HepG2 (cell line): ENCODE results near the gene SLC4A9. TPM values are rescaled to one million over a fixed set of nuclear protein-coding genes. Genes with fewer than 3 reads are reported as not detected.

ENCODE experiments used
- CBX5 ChIP-seq: sonication (generic); formaldehyde crosslinking; IDR thresholded peaks from 2 replicates; pipeline ENCODE4 v1.4.0; 2020; ENCODE audit warnings: missing genetic modification reagents, borderline replicate concordance
- CENPX ChIP-seq: sonication (generic); formaldehyde crosslinking; IDR thresholded peaks from 2 replicates; pipeline ENCODE4 v1.9.0; 2021; ENCODE audit warnings: mild to moderate bottlenecking, missing genetic modification reagents, moderate library complexity
- DR1 ChIP-seq: sonication (generic); formaldehyde crosslinking; IDR thresholded peaks from 2 replicates; pipeline ENCODE4 v1.8.0; 2021; ENCODE audit warnings: mild to moderate bottlenecking, missing genetic modification reagents, inconsistent platforms
- HOXA5 ChIP-seq: sonication (generic); formaldehyde crosslinking; IDR thresholded peaks from 2 replicates; pipeline ENCODE4 v1.4.0; 2020; ENCODE audit warnings: missing genetic modification reagents
- KAT8 ChIP-seq: IDR thresholded peaks from 2 replicates; pipeline ENCODE4 v1.6.1; 2016; ENCODE audit warnings: missing genetic modification reagents, missing compliant biosample characterization
- MTF2 ChIP-seq: sonication (generic); formaldehyde crosslinking; IDR thresholded peaks from 2 replicates; pipeline ENCODE4 v1.5.0; 2020; ENCODE audit warnings: missing genetic modification reagents, borderline replicate concordance
- MXI1 ChIP-seq: IDR thresholded peaks from 3 replicates; pipeline ENCODE4 v1.6.1; 2012; ENCODE audit warnings: low read depth, low read length, inconsistent platforms, borderline replicate concordance
- NFIB ChIP-seq: sonication (generic); formaldehyde crosslinking; IDR thresholded peaks from 2 replicates; pipeline ENCODE4 v1.9.0; 2021; ENCODE audit warnings: missing genetic modification reagents, mild to moderate bottlenecking, borderline replicate concordance
- RXRB ChIP-seq: IDR thresholded peaks from 2 replicates; pipeline ENCODE4 v1.6.1; 2016; ENCODE audit warnings: borderline replicate concordance, missing genetic modification reagents, missing compliant biosample characterization
- STAG1 ChIP-seq: sonication (generic); formaldehyde crosslinking; IDR thresholded peaks from 2 replicates; pipeline ENCODE4 v1.4.0; 2020; ENCODE audit warnings: missing genetic modification reagents
- SYNCRIP ChIP-seq: fragments of 200-400 bp; formaldehyde crosslinking; IDR thresholded peaks from 2 replicates; pipeline ENCODE4 v1.6.1; 2018; ENCODE audit warnings: mild to moderate bottlenecking, low read depth, low read length; ENCODE audit not compliant: insufficient read depth
- WIZ ChIP-seq: sonication (generic); formaldehyde crosslinking; IDR thresholded peaks from 2 replicates; pipeline ENCODE4 v1.5.1; 2020; ENCODE audit warnings: mild to moderate bottlenecking, missing genetic modification reagents
- ZKSCAN1 ChIP-seq: fragments of 150-350 bp; IDR thresholded peaks from 2 replicates; pipeline ENCODE4 v1.6.1; 2014; ENCODE audit warnings: low read length
- ZNF292 ChIP-seq: sonication (generic); formaldehyde crosslinking; IDR thresholded peaks from 2 replicates; pipeline ENCODE4 v1.8.1; 2022; ENCODE audit warnings: mild to moderate bottlenecking, low read depth, missing genetic modification reagents, borderline replicate concordance
- ZNF501 ChIP-seq: sonication (generic); formaldehyde crosslinking; IDR thresholded peaks from 2 replicates; pipeline ENCODE4 v1.5.1; 2020; ENCODE audit warnings: mild to moderate bottlenecking, moderate library complexity, missing genetic modification reagents
- ZNF552 ChIP-seq: sonication (generic); formaldehyde crosslinking; IDR thresholded peaks from 2 replicates; pipeline ENCODE4 v1.9.0; 2022; ENCODE audit warnings: missing genetic modification reagents, mild to moderate bottlenecking, borderline replicate concordance
- ZNF670 ChIP-seq: sonication (generic); formaldehyde crosslinking; IDR thresholded peaks from 2 replicates; pipeline ENCODE4 v1.8.0; 2022; ENCODE audit warnings: mild to moderate bottlenecking, missing genetic modification reagents, borderline replicate concordance
- ZNF75D ChIP-seq: sonication (generic); formaldehyde crosslinking; IDR thresholded peaks from 2 replicates; pipeline ENCODE4 v1.8.1; 2023; ENCODE audit warnings: missing genetic modification reagents, mild to moderate bottlenecking, borderline replicate concordance
- polyA plus RNA-seq, 8 experiments: library from polyadenylated mRNA; depleted of rRNA in 3 of 8; stranded (reverse) in 7 of 8; unstranded in 1 of 8; fragments of >200 nt; fragmentation: Illumina TruSeq in 4 of 8; extraction: Trizol in 4 of 8; gene quantifications; 2 replicates each; pipeline versions ENCODE4 v1.2.1 to v1.2.3, GENCODE V29; 2011 to 2016; ENCODE audit warnings: low read depth in 4 of 8, missing spikeins in 1 of 8, mixed read lengths in 1 of 8; ENCODE audit not compliant: insufficient read depth in 1 of 8
- total RNA-seq, 5 experiments: library from RNA; depleted of rRNA; stranded (reverse); fragments of >200 nt; fragmentation: Illumina TruSeq; extraction: Trizol; gene quantifications; 2 replicates each; pipeline ENCODE4 v1.2.3, GENCODE V29; 2016; ENCODE audit warnings: low read depth in 1 of 5
- TF ChIP-seq, protein P1 (sequence below): sonication (generic); formaldehyde crosslinking; IDR thresholded peaks from 2 replicates; pipeline ENCODE4 v1.4.0; 2020; ENCODE audit warnings: missing genetic modification reagents, borderline replicate concordance
- TF ChIP-seq, protein P2 (sequence below): sonication (generic); formaldehyde crosslinking; IDR thresholded peaks from 2 replicates; pipeline ENCODE4 v1.5.1; 2020; ENCODE audit warnings: mild to moderate bottlenecking, missing genetic modification reagents, borderline replicate concordance
- TF ChIP-seq, protein P3 (sequence below): sonication (generic); formaldehyde crosslinking; IDR thresholded peaks from 2 replicates; pipeline ENCODE4 v1.4.0; 2020; ENCODE audit warnings: mild to moderate bottlenecking, missing genetic modification reagents
- TF ChIP-seq, protein P4 (sequence below): sonication (generic); formaldehyde crosslinking; IDR thresholded peaks from 2 replicates; pipeline ENCODE4 v1.4.0; 2020; ENCODE audit warnings: missing genetic modification reagents, borderline replicate concordance

SLC4A9 gene
- total and polyA plus RNA-seq, 2 of the 13 experiments (the other 11 are each of a cell fraction or from before 2014, with no cell fraction given) = not detected

DNA sequence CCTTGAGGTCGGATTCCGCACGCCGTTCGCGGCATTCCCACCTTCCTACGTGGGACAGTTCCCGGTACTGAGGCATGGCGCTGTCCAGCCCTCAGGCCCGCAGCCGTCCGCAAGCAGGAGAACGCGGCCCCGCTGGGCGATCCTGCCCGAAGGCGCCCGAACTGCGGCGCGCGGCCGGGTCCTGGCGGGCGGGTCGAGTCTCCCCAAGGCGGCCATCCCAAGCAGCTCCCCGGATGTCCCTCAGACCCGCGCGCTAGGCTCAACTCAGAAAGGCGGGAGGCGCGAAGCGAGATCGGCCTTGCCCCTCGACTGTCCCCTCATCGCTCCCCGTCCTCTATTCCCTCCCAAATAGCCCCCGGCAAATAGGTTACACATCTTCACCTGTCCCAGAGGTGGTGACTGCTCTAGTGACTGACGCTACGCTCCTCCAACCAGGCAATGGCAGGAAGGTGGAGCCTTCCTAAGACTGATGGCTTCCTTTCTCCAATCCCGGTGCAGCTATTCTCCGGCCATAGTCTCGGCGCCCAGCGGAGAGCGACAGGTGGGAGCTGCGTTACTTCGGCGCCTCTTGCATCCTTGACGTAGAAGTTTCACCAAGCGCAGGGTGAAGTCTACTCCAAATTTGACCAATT lies 40.9 kb downstream of the SLC4A9 start (continued):
- peak; percentile 79; the same call in 1 of the 2 replicates for TF ChIP-seq ZNF501 (CRISPR knock-in tag)
- TF ChIP-seq, protein P1, sequence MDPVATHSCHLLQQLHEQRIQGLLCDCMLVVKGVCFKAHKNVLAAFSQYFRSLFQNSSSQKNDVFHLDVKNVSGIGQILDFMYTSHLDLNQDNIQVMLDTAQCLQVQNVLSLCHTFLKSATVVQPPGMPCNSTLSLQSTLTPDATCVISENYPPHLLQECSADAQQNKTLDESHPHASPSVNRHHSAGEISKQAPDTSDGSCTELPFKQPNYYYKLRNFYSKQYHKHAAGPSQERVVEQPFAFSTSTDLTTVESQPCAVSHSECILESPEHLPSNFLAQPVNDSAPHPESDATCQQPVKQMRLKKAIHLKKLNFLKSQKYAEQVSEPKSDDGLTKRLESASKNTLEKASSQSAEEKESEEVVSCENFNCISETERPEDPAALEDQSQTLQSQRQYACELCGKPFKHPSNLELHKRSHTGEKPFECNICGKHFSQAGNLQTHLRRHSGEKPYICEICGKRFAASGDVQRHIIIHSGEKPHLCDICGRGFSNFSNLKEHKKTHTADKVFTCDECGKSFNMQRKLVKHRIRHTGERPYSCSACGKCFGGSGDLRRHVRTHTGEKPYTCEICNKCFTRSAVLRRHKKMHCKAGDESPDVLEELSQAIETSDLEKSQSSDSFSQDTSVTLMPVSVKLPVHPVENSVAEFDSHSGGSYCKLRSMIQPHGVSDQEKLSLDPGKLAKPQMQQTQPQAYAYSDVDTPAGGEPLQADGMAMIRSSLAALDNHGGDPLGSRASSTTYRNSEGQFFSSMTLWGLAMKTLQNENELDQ (CRISPR knock-in tag) = 0 out of 2 replicates have a peak, but pooled peaks have one; percentile 71
- peak; percentile 63; the same call in 1 of the 2 replicates for TF ChIP-seq ZNF670
- no peak for TF ChIP-seq ZNF75D
- TF ChIP-seq ZNF552 (CRISPR knock-in tag) = peak; percentile 86
- TF ChIP-seq, protein P2, sequence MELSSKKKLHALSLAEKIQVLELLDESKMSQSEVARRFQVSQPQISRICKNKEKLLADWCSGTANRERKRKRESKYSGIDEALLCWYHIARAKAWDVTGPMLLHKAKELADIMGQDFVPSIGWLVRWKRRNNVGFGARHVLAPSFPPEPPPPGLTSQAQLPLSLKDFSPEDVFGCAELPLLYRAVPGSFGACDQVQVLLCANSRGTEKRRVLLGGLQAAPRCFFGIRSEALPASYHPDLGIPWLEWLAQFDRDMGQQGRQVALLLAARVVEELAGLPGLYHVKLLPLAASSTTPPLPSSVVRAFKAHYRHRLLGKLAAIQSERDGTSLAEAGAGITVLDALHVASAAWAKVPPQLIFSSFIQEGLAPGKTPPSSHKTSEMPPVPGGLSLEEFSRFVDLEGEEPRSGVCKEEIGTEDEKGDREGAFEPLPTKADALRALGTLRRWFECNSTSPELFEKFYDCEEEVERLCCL (CRISPR knock-in tag) = peak; percentile 39; the same call in 1 of the 2 replicates
- TF ChIP-seq, protein P3, sequence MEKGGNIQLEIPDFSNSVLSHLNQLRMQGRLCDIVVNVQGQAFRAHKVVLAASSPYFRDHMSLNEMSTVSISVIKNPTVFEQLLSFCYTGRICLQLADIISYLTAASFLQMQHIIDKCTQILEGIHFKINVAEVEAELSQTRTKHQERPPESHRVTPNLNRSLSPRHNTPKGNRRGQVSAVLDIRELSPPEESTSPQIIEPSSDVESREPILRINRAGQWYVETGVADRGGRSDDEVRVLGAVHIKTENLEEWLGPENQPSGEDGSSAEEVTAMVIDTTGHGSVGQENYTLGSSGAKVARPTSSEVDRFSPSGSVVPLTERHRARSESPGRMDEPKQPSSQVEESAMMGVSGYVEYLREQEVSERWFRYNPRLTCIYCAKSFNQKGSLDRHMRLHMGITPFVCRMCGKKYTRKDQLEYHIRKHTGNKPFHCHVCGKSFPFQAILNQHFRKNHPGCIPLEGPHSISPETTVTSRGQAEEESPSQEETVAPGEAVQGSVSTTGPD = no peak
- no peak; the same call in 1 of the 2 replicates for TF ChIP-seq MTF2 (CRISPR knock-in tag)
- TF ChIP-seq HOXA5 = peak; percentile 42; the same call in 1 of the 2 replicates
- TF ChIP-seq ZKSCAN1 = no peak
- TF ChIP-seq RXRB = peak; percentile 22; the same call in 1 of the 2 replicates
- no peak for TF ChIP-seq CENPX (CRISPR knock-in tag)
- peak; percentile 92; the same call in 1 of the 3 replicates for TF ChIP-seq MXI1
- TF ChIP-seq STAG1 (CRISPR knock-in tag) = peak; percentile 26; the same call in 1 of the 2 replicates
- TF ChIP-seq, protein P4, sequence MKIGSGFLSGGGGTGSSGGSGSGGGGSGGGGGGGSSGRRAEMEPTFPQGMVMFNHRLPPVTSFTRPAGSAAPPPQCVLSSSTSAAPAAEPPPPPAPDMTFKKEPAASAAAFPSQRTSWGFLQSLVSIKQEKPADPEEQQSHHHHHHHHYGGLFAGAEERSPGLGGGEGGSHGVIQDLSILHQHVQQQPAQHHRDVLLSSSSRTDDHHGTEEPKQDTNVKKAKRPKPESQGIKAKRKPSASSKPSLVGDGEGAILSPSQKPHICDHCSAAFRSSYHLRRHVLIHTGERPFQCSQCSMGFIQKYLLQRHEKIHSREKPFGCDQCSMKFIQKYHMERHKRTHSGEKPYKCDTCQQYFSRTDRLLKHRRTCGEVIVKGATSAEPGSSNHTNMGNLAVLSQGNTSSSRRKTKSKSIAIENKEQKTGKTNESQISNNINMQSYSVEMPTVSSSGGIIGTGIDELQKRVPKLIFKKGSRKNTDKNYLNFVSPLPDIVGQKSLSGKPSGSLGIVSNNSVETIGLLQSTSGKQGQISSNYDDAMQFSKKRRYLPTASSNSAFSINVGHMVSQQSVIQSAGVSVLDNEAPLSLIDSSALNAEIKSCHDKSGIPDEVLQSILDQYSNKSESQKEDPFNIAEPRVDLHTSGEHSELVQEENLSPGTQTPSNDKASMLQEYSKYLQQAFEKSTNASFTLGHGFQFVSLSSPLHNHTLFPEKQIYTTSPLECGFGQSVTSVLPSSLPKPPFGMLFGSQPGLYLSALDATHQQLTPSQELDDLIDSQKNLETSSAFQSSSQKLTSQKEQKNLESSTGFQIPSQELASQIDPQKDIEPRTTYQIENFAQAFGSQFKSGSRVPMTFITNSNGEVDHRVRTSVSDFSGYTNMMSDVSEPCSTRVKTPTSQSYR = peak; percentile 56; the same call in 1 of the 2 replicates
- TF ChIP-seq WIZ (CRISPR knock-in tag) = no peak; the same call in 1 of the 2 replicates
- TF ChIP-seq NFIB = no peak
- TF ChIP-seq KAT8 (CRISPR knock-in tag) = peak; percentile 55
- TF ChIP-seq SYNCRIP = no peak
- peak; percentile 94 for TF ChIP-seq CBX5 (CRISPR knock-in tag)
- TF ChIP-seq ZNF292 (CRISPR knock-in tag) = no peak
- no peak for TF ChIP-seq DR1 (CRISPR knock-in tag)
